Measurements from ENCODE around the gene FLACC1.

DNA sequence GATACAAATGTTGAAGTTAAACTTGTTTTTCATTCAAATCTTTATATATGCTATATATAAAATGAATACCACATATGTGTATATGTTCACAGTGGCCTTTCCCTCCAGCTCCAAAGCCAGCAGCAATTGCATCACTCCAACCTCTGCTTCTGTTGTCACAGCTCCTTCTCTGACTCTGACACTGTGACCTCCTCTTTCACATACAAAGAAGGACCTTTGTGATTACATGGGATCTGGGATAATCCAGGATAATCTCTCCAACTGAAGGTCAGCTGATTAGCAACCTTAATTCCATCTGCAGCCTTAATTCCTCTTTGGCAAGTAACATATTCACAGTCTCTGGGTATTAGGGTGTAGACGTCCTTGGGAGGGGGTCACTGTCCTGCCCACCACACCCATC is 8.4 kb downstream of the FLACC1 start:
- TF ChIP-seq EZH2 (IDR thresholded peaks at IDR 0.05; ENCODE audit: insufficient read depth, poor library complexity, severe bottlenecking): no peak
- TF ChIP-seq EZH2phosphoT487 (IDR thresholded peaks at IDR 0.05; ENCODE audit: insufficient read depth, low read depth): no peak
